Choroid plexus epithelial cell (primary cell): ENCODE measurements around the gene PMIS2.

Experiments
- DNase-seq: peaks from one replicate; pipeline ENCODE4 v3.0.0-alpha.2; 2010; ENCODE audit warnings: low read depth
- H3K4me3 ChIP-seq: 2 replicates; pipeline ENCODE4 v1.5.1; 2011; ENCODE audit warnings: low read depth, mild to moderate bottlenecking, control low read depth, low read length, moderate library complexity
- CTCF ChIP-seq: conservative IDR thresholded peaks from 2 replicates; pipeline ENCODE4 v1.5.1; 2011; ENCODE audit warnings: low read depth, mild to moderate bottlenecking, control low read depth, inconsistent platforms, low read length, moderate library complexity

PMIS2 gene

GRCh38 chr19:35628565-35629331 lies 42.8 kb downstream of the PMIS2 start, which contains the start of gene RBM42:
Gene RBM42 (plus strand): TSS chr19:35629036. CDS start chr19:35629154, 118 bp downstream.
- peak within 1 kb of the TSS; percentile 96 for H3K4me3 ChIP-seq
- DNase-seq, result peak; percentile 99
- TF ChIP-seq CTCF, result no peak

GRCh38 chr19:35629332-35629633 lies 43.3 kb downstream of the PMIS2 start:
- DNase-seq, result no peak
- no peak for TF ChIP-seq CTCF
- peak overlapping the region; percentile 96 for H3K4me3 ChIP-seq

GRCh38 chr19:35633727-35634440 lies 47.9 kb downstream of the PMIS2 start:
- TF ChIP-seq CTCF, result no peak
- DNase-seq, result no peak
- no peak overlapping the region for H3K4me3 ChIP-seq

- H3K4me3 ChIP-seq, result no peak overlapping the region
- TF ChIP-seq CTCF, result no peak
- DNase-seq, result no peak
These were observed 50.7 kb downstream of the PMIS2 start for GRCh38 chr19:35636651-35637050.
